ENCODE data around the gene KIF26A. TPM values are rescaled to one million over a fixed set of nuclear protein-coding genes. Genes with fewer than 3 reads are reported as not detected.
A peak's percentile ranks its signal among the peaks of the same experiment; 100 is the strongest.
"Not testable (repeated sequence)": the region's sequence is repeated elsewhere in the genome, so short reads cannot be mapped to it uniquely, and the experiment has no call there.

Gene KIF26A
- total RNA-seq, 1 experiment from 2014 or later = 68.2 TPM

GRCh38 chr14:104147346-104148125 lies 9.1 kb downstream of the KIF26A start:
- no peaks in the 10 kb centered on the region for H3K9me3 ChIP-seq (replicated peaks)
- peaks cover 12% of the 10 kb centered on the region for H3K36me3 ChIP-seq
- H3K4me1 ChIP-seq = peaks cover 47% of the 10 kb centered on the region
- no peak for DNase-seq
- H3K27ac ChIP-seq = peak overlapping the region; percentile 24; the same call in 1 of the 2 replicates
- no peak overlapping the region for H3K4me3 ChIP-seq
- H3K27me3 ChIP-seq = no peaks in the 10 kb centered on the region

GRCh38 chr14:104148433-104149277 lies 10.3 kb downstream of the KIF26A start:
- H3K27ac ChIP-seq = peak overlapping the region; percentile 96
- H3K36me3 ChIP-seq = peaks cover 11% of the 10 kb centered on the region
- no peaks in the 10 kb centered on the region for H3K27me3 ChIP-seq
- no peaks in the 10 kb centered on the region for H3K9me3 ChIP-seq (replicated peaks)
- peak; percentile 43 to 50 for DNase-seq
- peaks cover 47% of the 10 kb centered on the region for H3K4me1 ChIP-seq
- H3K4me3 ChIP-seq = peak overlapping the region; percentile 4

- DNase-seq = no peak
- peak overlapping the region; percentile 4 for H3K4me3 ChIP-seq
- peaks cover 11% of the 10 kb centered on the region for H3K36me3 ChIP-seq
- peak overlapping the region; percentile 96 for H3K27ac ChIP-seq
- peaks cover 45% of the 10 kb centered on the region for H3K4me1 ChIP-seq
- H3K9me3 ChIP-seq (replicated peaks) = no peaks in the 10 kb centered on the region
- H3K27me3 ChIP-seq = no peaks in the 10 kb centered on the region
Observed at GRCh38 chr14:104149278-104149595, 10.8 kb downstream of the KIF26A start.

GRCh38 chr14:104149617-104150135 lies 11.3 kb downstream of the KIF26A start:
- Histone ChIP-seq H3K4me3 (peak overlapping the region; percentile 4), H3K9me3 (replicated peaks) (no peaks in the 10 kb centered on the region), H3K36me3 (peaks cover 14% of the 10 kb centered on the region), H3K27ac (peak overlapping the region; percentile 96), H3K27me3 (no peaks in the 10 kb centered on the region), H3K4me1 (peaks cover 44% of the 10 kb centered on the region)
- DNase-seq = peak; percentile 97

- Histone ChIP-seq H3K36me3 (peaks cover 16% of the 10 kb centered on the region), H3K4me3 (no peak overlapping the region), H3K27me3 (no peaks in the 10 kb centered on the region), H3K27ac (peak overlapping the region; percentile 46), H3K4me1 (peaks cover 38% of the 10 kb centered on the region), H3K9me3 (replicated peaks) (no peaks in the 10 kb centered on the region)
- peak; percentile 96 for DNase-seq
Observed at GRCh38 chr14:104150136-104151025, 12.0 kb downstream of the KIF26A start.

GRCh38 chr14:104151026-104151381 lies 12.6 kb downstream of the KIF26A start:
- H3K36me3 ChIP-seq = peaks cover 16% of the 10 kb centered on the region
- H3K27ac ChIP-seq = peak overlapping the region; percentile 46; the same call in 1 of the 2 replicates
- H3K9me3 ChIP-seq (replicated peaks) = no peaks in the 10 kb centered on the region
- no peak for DNase-seq
- peaks cover 38% of the 10 kb centered on the region for H3K4me1 ChIP-seq
- H3K4me3 ChIP-seq = no peak overlapping the region
- no peaks in the 10 kb centered on the region for H3K27me3 ChIP-seq

- Histone ChIP-seq H3K27me3 (no peaks in the 10 kb centered on the region), H3K27ac (no peak overlapping the region), H3K4me1 (peaks cover 36% of the 10 kb centered on the region), H3K36me3 (peaks cover 16% of the 10 kb centered on the region), H3K4me3 (no peak overlapping the region), H3K9me3 (replicated peaks) (no peaks in the 10 kb centered on the region)
- no peak for DNase-seq
Observed at GRCh38 chr14:104151566-104152245, 13.3 kb downstream of the KIF26A start.

GRCh38 chr14:104152246-104152575 lies 13.8 kb downstream of the KIF26A start:
- no peaks in the 10 kb centered on the region for H3K9me3 ChIP-seq (replicated peaks)
- peaks cover 16% of the 10 kb centered on the region for H3K36me3 ChIP-seq
- no peak overlapping the region for H3K4me3 ChIP-seq
- no peak overlapping the region for H3K27ac ChIP-seq
- DNase-seq = no peak
- peaks cover 31% of the 10 kb centered on the region for H3K4me1 ChIP-seq
- no peaks in the 10 kb centered on the region for H3K27me3 ChIP-seq

GRCh38 chr14:104152686-104153393 lies 14.5 kb downstream of the KIF26A start:
- H3K27ac ChIP-seq = no peak overlapping the region
- peaks cover 20% of the 10 kb centered on the region for H3K36me3 ChIP-seq
- no peaks in the 10 kb centered on the region for H3K27me3 ChIP-seq
- H3K4me3 ChIP-seq = no peak overlapping the region
- H3K9me3 ChIP-seq (replicated peaks) = no peaks in the 10 kb centered on the region
- no peak for DNase-seq
- peaks cover 25% of the 10 kb centered on the region for H3K4me1 ChIP-seq

- Histone ChIP-seq H3K36me3 (peaks cover 25% of the 10 kb centered on the region), H3K4me1 (peaks cover 19% of the 10 kb centered on the region)
- not testable (repeated sequence) for H3K4me3 ChIP-seq; H3K9me3 ChIP-seq (replicated peaks); DNase-seq; H3K27me3 ChIP-seq; H3K27ac ChIP-seq
Observed at GRCh38 chr14:104153394-104153755, 15.0 kb downstream of the KIF26A start.

GRCh38 chr14:104154246-104154645 lies 15.9 kb downstream of the KIF26A start:
- no peak for DNase-seq
- Histone ChIP-seq H3K4me1 (peaks cover 12% of the 10 kb centered on the region), H3K9me3 (replicated peaks) (no peaks in the 10 kb centered on the region), H3K27me3 (no peaks in the 10 kb centered on the region), H3K4me3 (no peak overlapping the region), H3K36me3 (peaks cover 34% of the 10 kb centered on the region), H3K27ac (no peak overlapping the region)

GRCh38 chr14:104155513-104155912 lies 17.1 kb downstream of the KIF26A start:
- H3K27me3 ChIP-seq = no peaks in the 10 kb centered on the region
- DNase-seq = no peak
- H3K4me3 ChIP-seq = no peak overlapping the region
- no peak overlapping the region for H3K27ac ChIP-seq
- H3K9me3 ChIP-seq (replicated peaks) = no peaks in the 10 kb centered on the region
- peaks cover 7% of the 10 kb centered on the region; the same call in 1 of the 2 replicates for H3K4me1 ChIP-seq
- H3K36me3 ChIP-seq = peaks cover 36% of the 10 kb centered on the region

- no peak overlapping the region for H3K4me3 ChIP-seq
- peaks cover 38% of the 10 kb centered on the region for H3K36me3 ChIP-seq
- DNase-seq = no peak
- peaks cover 2% of the 10 kb centered on the region; the same call in 1 of the 2 replicates for H3K4me1 ChIP-seq
- no peak overlapping the region for H3K27ac ChIP-seq
- no peaks in the 10 kb centered on the region for H3K27me3 ChIP-seq
- H3K9me3 ChIP-seq (replicated peaks) = no peaks in the 10 kb centered on the region
Observed at GRCh38 chr14:104156142-104156541, 17.8 kb downstream of the KIF26A start.

Measured in SJCRH30 (cell line).